Measurements from ENCODE around the gene VSTM1. TPM values are rescaled to one million over a fixed set of nuclear protein-coding genes. Genes with fewer than 3 reads are reported as not detected.

VSTM1 gene
- total and polyA plus RNA-seq, 2 donors (not counting 3 experiments of a cell fraction or from before 2014, with no cell fraction given), result not detected

GRCh38 chr19:54030895-54031586 lies 32.7 kb downstream of the VSTM1 start:
- no peaks in the 10 kb centered on the region for H3K9me3 ChIP-seq (replicated peaks; ENCODE audit: control insufficient read depth, insufficient read depth, low read length)
- no peaks in the 10 kb centered on the region for H3K79me2 ChIP-seq (ENCODE audit: control insufficient read depth, insufficient read depth, low read length)
- dilution Hi-C loops (cut with MboI; ENCODE audit: extremely low pct_ligation_motif_present, low sequenced_read_pairs) (no loop called here), intact Hi-C loops (cut with micrococcal nuclease) (loop anchor here (1.0 to 10.0 kb wide), 5 partner anchors 189 to 836 kb away; partner anchors contain the start of gene ZNF665)
- ChIA-PET CTCF (interaction anchor here (0.7 to 1.4 kb wide), 18 partner anchors 8 to 240 kb away, joined by 3 to 54 read pairs (median 4); no protein-coding TSS in a partner anchor), POLR2A (no interaction called here)
- TF ChIP-seq MYC (IDR thresholded peaks at IDR 0.05; ENCODE audit: low read depth, low read length), result no peak
- TF ChIP-seq JUN (IDR thresholded peaks at IDR 0.05; ENCODE audit: borderline replicate concordance, insufficient read depth, insufficient read length, low read depth), result no peak
- TF ChIP-seq GATA2 (IDR thresholded peaks at IDR 0.05; ENCODE audit: insufficient read depth, insufficient read length, low read depth, low read length), result no peak
- peak; percentile 34 to 53 for TF ChIP-seq CTCF (IDR thresholded peaks at IDR 0.05; ENCODE audit: extremely low read depth in 1 of 2, insufficient read depth in 1 of 2, low read depth in 1 of 2, low read length in 2 of 2)
- TF ChIP-seq FOS (IDR thresholded peaks at IDR 0.05; ENCODE audit: borderline replicate concordance, insufficient read depth, low read length), result no peak
- peak; percentile 29 for TF ChIP-seq MAX (IDR thresholded peaks at IDR 0.05; ENCODE audit: insufficient read depth, insufficient read length)
- TF ChIP-seq EZH2 (IDR thresholded peaks at IDR 0.05; ENCODE audit: borderline replicate concordance, low read depth, low read length, severe bottlenecking), result no peak
- peaks cover 12% of the 10 kb centered on the region for H3K4me1 ChIP-seq (ENCODE audit: control insufficient read depth, extremely low read depth, insufficient read depth, low read length)
- H3K27ac ChIP-seq (ENCODE audit: insufficient read depth, low read depth, low read length), result no peak overlapping the region
- no TSS peak for BruUV-seq (replicated peaks)
- no peaks in the 10 kb centered on the region for H3K9me1 ChIP-seq (replicated peaks; ENCODE audit: control insufficient read depth, extremely low read depth, insufficient read depth, low read length)
- H3K4me3 ChIP-seq (replicated peaks in 1 of 3; ENCODE audit: insufficient read depth in 1 of 3, low read depth in 1 of 3, low read length in 3 of 3), result no peak overlapping the region
- no peaks in the 10 kb centered on the region for H4K20me1 ChIP-seq (replicated peaks; ENCODE audit: control insufficient read depth, extremely low read depth, insufficient read depth, low read length)
- H3K36me3 ChIP-seq (ENCODE audit: control insufficient read depth in 2 of 2, extremely low read depth in 1 of 2, insufficient read depth in 2 of 2, low read length in 2 of 2), result no peaks in the 10 kb centered on the region
- H3K4me2 ChIP-seq (ENCODE audit: insufficient read depth, low read length), result no peak overlapping the region
- no peak for FAIRE-seq
- DNase-seq (ENCODE audit: low read depth, low spot score), result peak; percentile 29
- H3K27me3 ChIP-seq (ENCODE audit: control insufficient read depth in 2 of 2, insufficient read depth in 2 of 2, low read length in 2 of 2), result no peaks in the 10 kb centered on the region
- H2AFZ ChIP-seq (ENCODE audit: low read depth, low read length), result peak overlapping the region; percentile 63
- H3K9ac ChIP-seq (replicated peaks; ENCODE audit: extremely low read depth, insufficient read depth, low read length), result no peak overlapping the region
